Activated T-cell treated with anti-CD3 and anti-CD28 coated beads for 24 hours (primary cell): Measurements from ENCODE around the gene ACOX3.
"Not testable (repeated sequence)": the region's sequence is repeated elsewhere in the genome, so short reads cannot be mapped to it uniquely, and the experiment has no call there.

Experiments used
- DNase-seq: peaks from one replicate; pipeline ENCODE4 v3.0.0-alpha.2; 2020; ENCODE audit warnings: low read depth

Gene ACOX3

GRCh38 chr4:8433136-8433535, 7.4 kb downstream of the ACOX3 start:
- DNase-seq, result no peak

- no peak for DNase-seq
These were observed 9.0 kb downstream of the ACOX3 start for GRCh38 chr4:8431553-8431952.

- peak; percentile 91 for DNase-seq
These were observed 12.0 kb downstream of the ACOX3 start for GRCh38 chr4:8428288-8429097.

GRCh38 chr4:8427761-8428287, 12.7 kb downstream of the ACOX3 start:
- DNase-seq, result no peak

GRCh38 chr4:8427262-8427661, 13.3 kb downstream of the ACOX3 start:
- no peak for DNase-seq

GRCh38 chr4:8422786-8423185, 17.7 kb downstream of the ACOX3 start:
- DNase-seq, result no peak

GRCh38 chr4:8422327-8422726, 18.2 kb downstream of the ACOX3 start:
- DNase-seq, result no peak

GRCh38 chr4:8420151-8420550, 20.4 kb downstream of the ACOX3 start:
- not testable (repeated sequence) for DNase-seq

- DNase-seq, result peak; percentile 48
These were observed 21.1 kb downstream of the ACOX3 start for GRCh38 chr4:8419222-8420041.

GRCh38 chr4:8417071-8417614, 23.4 kb downstream of the ACOX3 start:
- no peak for DNase-seq

- no peak for DNase-seq
These were observed 26.1 kb downstream of the ACOX3 start for GRCh38 chr4:8414377-8414776.

GRCh38 chr4:8412288-8412687, 28.2 kb downstream of the ACOX3 start:
- no peak for DNase-seq

GRCh38 chr4:8411351-8412180, 29.0 kb downstream of the ACOX3 start:
- DNase-seq, result no peak

- DNase-seq, result no peak
These were observed 29.8 kb downstream of the ACOX3 start for GRCh38 chr4:8410641-8411271.

GRCh38 chr4:8410066-8410625, 30.4 kb downstream of the ACOX3 start:
- DNase-seq, result no peak

GRCh38 chr4:8409264-8410065, 31.1 kb downstream of the ACOX3 start:
- DNase-seq, result peak; percentile 10

- DNase-seq, result no peak
These were observed 32.8 kb downstream of the ACOX3 start for GRCh38 chr4:8407756-8408155.

GRCh38 chr4:8407316-8407715, 33.2 kb downstream of the ACOX3 start:
- no peak for DNase-seq

GRCh38 chr4:8406887-8407286, 33.6 kb downstream of the ACOX3 start:
- DNase-seq, result not testable (repeated sequence)

GRCh38 chr4:8405516-8405875, 35.0 kb downstream of the ACOX3 start:
- no peak for DNase-seq
